Activated gamma-delta T cell treated with anti-CD3 and anti-CD28 coated beads, Interleukin-2, amount 50 U/mL, for 16 hours (primary cell): ENCODE measurements around the gene MEIOB.
"Not testable (repeated sequence)": the region's sequence is repeated elsewhere in the genome, so short reads cannot be mapped to it uniquely, and the experiment has no call there.

Experiments
- DNase-seq: peaks from one replicate; pipeline ENCODE4 v3.0.0-alpha.2; 2020; ENCODE audit warnings: low read depth

Gene MEIOB

GRCh38 chr16:1906846-1907165 is 34.8 kb upstream of the MEIOB start:
- no peak for DNase-seq

DNA sequence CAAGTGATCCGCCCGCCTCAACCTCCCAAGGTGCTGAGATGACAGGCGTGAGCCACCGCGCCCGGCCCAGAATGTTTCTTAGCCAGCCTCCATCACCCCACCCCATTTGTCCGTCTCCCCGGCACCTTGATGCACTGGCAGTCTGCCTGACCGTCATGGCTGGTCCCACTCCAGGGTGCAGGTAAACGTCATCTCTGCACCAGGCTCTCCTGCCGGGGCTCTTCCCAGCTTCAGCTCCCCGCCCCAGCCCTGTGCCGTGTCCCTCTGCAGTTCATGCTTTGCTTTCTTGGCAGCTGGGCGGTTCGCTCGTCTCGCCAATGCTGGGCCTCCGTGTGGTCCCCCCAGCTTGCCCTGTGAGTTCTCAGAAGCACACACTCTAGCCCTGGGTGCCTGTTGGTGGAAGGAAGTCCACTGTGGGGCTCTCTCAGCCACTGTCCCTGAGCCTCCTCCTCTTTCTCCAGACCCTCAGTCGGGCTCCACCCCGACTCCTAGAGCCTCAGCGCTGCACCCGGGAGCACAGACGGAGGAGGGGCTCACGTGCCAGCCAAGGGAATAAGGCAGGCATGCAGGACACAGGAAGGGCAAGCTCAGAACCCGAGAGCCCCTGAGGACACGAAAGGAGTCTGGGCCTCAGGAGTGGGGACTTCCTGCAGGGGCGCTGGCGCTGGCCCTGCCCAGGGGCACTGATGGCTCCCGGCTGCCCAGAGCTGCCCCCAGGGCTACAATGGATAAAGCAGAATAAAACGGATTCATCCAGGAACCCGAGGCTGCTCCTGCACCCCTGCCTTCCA is 34.3 kb upstream of the MEIOB start:
- no peak for DNase-seq

DNA sequence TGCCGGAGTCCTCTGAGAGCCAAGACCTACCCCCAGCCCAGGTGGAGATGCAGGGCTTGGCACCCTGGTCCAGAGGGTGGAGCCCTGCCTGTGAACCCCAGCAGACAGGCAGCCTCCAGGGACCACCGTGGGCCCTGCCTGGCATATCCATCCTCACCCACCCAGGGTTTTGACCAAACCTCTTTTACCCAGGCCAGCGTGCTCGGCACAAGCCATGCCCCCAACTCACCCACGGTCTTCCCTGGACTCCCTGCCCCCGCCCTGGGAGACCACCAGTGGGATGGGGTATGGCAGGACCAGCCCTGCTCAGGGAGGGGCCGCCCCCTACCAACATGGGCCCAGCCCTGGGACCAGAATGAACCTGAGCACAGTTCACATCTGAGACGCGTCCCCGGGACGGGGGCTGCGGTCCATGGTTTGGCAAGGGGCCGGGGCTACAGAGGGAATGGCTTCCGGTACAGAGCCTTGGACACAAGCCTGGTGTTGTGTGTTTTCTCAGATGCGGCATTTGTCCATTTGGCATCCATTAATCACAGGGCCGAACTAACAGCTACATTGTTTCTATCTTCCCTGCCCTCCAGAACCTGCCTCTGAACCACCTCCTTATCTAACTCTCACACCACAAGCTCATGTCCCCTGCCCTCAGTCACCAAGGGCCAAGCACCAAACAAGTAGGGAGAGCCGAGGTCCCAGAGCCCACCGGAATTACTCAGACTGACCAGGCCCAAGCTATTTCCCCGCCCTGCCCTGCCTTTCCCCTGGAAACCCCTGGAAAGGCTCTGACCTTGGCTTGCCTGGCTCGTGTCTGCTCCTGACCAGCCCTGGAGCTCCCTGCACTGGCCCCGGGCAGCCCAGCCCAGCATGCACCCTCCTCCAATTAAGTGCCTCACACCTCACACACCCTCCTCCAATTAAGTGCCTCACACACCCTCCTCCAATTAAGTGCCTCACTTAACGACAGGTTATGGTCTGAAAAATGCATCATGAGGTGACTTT is 32.2 kb upstream of the MEIOB start:
- DNase-seq, result no peak

DNA sequence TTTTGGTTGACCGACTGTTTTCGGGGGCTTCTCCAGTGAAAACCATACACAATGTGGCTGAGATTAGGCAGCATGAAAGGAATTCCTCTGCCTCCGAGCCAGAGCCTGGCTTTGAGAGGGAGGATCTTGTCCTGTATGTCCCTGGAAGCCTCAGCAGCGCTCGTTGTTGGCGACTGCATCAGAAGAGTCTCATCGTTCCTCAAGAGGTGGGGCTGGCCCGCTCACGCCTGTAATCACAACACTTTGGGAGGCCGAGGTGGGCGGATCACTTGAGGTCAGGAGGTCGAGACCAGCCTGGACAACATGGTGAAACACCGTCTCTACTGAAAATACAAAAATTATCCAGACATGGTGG is 31.2 kb upstream of the MEIOB start:
- no peak for DNase-seq

GRCh38 chr16:1902547-1903219 is 30.7 kb upstream of the MEIOB start:
- DNase-seq, result no peak

- no peak for DNase-seq
Measured at GRCh38 chr16:1900452-1900774, 28.4 kb upstream of the MEIOB start.

GRCh38 chr16:1899641-1900451 is 27.9 kb upstream of the MEIOB start:
- no peak for DNase-seq

DNA sequence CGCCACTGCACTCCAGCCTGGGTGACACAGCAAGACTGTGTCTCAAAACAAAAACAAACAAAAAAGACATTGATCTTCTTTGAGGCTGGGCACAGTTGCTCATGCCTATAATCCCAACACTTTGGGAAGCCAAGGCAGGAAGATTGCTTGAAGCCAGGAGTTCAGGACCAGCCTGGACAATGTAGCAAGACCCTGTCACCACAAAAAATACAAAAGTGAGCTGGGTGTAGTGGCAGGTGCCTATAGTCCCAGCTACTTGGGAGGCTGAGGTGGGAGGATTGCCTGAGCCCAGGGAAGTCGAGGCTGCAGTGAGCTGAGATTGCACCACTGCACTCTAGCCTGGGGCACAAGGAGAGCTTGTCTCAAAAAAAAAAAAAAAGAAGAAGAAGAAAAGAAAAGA is 25.7 kb upstream of the MEIOB start:
- DNase-seq, result not testable (repeated sequence)

- DNase-seq, result no peak
Measured at GRCh38 chr16:1895949-1896675, 24.1 kb upstream of the MEIOB start.

GRCh38 chr16:1895068-1895467 is 23.1 kb upstream of the MEIOB start:
- DNase-seq, result no peak

DNA sequence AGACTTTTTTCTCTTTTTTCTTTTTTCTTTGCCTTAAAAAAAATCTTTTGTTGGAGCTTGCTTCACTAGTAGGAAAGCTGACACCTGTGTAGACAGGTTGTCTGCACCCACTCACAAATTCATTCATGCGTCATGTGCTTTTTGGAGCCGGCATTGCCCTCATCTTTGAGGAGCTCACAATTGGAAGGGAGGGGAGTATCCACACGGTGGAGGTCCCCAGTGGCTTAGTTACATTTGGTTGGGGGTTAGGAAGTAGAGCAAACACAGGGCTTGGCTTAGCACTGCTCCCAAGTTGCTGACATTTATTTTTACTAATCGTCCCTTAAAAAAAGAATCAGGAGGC is 18.7 kb upstream of the MEIOB start:
- no peak for DNase-seq

DNA sequence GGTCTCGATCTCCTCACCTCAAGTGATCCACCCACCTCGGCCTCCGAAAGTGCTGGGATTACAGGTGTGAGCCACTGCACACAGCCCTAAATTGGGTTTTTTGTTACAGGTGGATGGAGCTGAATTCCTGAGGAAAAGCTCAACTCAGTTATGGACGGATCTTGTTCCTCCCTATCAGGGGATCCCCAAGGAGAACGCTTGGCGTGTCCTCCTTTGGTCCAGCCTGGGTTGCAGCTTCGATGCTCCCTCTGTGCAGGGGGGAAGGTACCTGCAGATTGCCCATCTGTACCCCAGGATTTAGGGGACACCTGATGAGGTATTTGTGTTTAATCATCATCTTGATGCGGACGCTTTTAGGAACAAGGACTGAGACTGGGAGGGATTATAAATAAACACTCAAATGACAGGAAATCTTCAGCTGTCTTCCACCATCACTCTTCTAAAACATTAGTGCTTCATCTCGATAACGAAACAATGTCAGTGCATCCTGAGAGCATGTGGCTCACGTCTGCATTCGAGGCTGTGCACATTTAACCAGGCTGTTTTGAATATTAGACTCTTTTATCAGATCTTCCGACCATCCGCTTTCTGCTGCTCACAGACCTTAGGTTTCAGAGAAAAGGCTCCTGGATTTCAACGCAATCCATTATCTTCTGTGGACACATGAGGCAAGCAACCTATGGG is 18.2 kb upstream of the MEIOB start:
- DNase-seq, result no peak

- DNase-seq, result no peak
Measured at GRCh38 chr16:1887711-1888354, 15.9 kb upstream of the MEIOB start.

DNA sequence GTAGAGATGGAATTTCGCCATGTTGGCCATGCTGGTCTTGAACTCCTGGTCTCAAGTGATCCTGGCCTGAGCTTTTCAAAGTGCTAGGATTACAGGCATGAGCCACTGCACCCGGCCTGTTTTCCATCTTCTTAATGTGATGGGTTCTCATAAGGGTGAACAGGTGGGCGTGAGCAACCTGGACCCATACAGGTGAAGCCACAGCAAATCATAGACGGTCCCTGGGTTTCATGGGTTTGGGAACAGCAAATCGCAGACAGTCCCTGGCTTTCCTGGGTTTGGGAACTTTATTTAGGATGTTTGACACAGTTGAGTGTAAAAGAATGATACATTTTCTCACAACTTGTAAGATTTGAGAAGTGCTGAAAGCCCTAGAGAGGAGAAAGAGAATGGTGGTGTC is 12.9 kb upstream of the MEIOB start:
- DNase-seq, result no peak

GRCh38 chr16:1884155-1884760 is 12.3 kb upstream of the MEIOB start:
- DNase-seq, result no peak

GRCh38 chr16:1881172-1881571 is 9.2 kb upstream of the MEIOB start:
- not testable (repeated sequence) for DNase-seq

- DNase-seq, result no peak
Measured at GRCh38 chr16:1879477-1879876, 7.5 kb upstream of the MEIOB start.

GRCh38 chr16:1878256-1878655 is 6.3 kb upstream of the MEIOB start:
- no peak for DNase-seq

GRCh38 chr16:1877804-1878203 is 5.8 kb upstream of the MEIOB start:
- DNase-seq, result no peak

DNA sequence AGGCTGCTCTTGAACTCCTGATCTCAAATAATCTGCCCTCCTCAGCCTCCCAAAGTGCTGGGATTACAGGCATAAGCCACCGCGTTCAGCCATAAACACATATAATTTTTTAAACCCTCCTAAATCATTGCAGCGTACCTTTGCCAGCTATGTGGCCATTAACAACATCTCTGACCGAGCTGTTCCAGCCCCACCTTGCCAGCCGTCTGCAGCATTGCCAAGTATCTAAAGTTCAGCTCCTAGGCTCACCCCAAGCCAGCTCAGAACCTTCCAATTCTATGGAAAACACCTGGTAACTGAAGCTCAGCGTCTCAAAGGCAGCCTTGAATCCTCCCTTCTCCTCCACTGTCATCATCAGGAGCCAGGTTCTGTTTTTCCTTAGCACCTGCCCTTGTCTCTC is 5.1 kb upstream of the MEIOB start:
- DNase-seq, result no peak
